HFFc6 (cell line): ENCODE results near the gene SNTG2. TPM values are rescaled to one million over a fixed set of nuclear protein-coding genes. Genes with fewer than 3 reads are reported as not detected.
"Not testable (repeated sequence)": the region's sequence is repeated elsewhere in the genome, so short reads cannot be mapped to it uniquely, and the experiment has no call there.

Experiments used
- DNase-seq: peaks from one replicate; pipeline ENCODE4 v3.0.0-alpha.2; 2018
- H3K27ac Mint-ChIP-seq: 2 replicates; pipeline ENCODE4 v1.8.0; 2020; ENCODE audit warnings: mild to moderate bottlenecking, mixed read lengths
- H3K27me3 Mint-ChIP-seq: 2 replicates; pipeline ENCODE4 v1.8.0; 2021; ENCODE audit warnings: mild to moderate bottlenecking, moderate library complexity, mixed read lengths; ENCODE audit not compliant: insufficient read depth
- H3K36me3 Mint-ChIP-seq: 2 replicates; pipeline ENCODE4 v1.8.0; 2021; ENCODE audit warnings: low read depth, mixed read lengths
- H3K4me1 Mint-ChIP-seq: 2 replicates; pipeline ENCODE4 v1.8.0; 2020; ENCODE audit warnings: low read depth, mixed read lengths
- H3K4me3 Mint-ChIP-seq: 2 replicates; pipeline ENCODE4 v1.8.0; 2020; ENCODE audit warnings: mild to moderate bottlenecking, moderate library complexity, mixed read lengths
- H3K9me3 Mint-ChIP-seq: 2 replicates; pipeline ENCODE4 v1.8.0; 2020; ENCODE audit warnings: mild to moderate bottlenecking, mixed read lengths
- CTCF ChIP-seq: fragments of 200-600 bp; sonication (generic); IDR thresholded peaks from 2 replicates; pipeline ENCODE4 v1.5.0; 2021; ENCODE audit warnings: antibody characterized with exemption, mild to moderate bottlenecking
- total RNA-seq, 6 experiments: library from RNA; stranded (reverse); fragmentation: NEBNext Ultra II Directional; extraction: Animal tissue kit (Norgen Biotek cat#: 25700); gene quantifications; 2 replicates in 1 of 6; 3 replicates in 5 of 6; pipeline ENCODE4 v1.2.3, GENCODE V29; 2021

SNTG2 gene
- total RNA-seq, 6 experiments from 2014 or later, result not detected

GRCh38 chr2:1378456-1379150 is 428.0 kb downstream of the SNTG2 start:
- Mint-ChIP-seq H3K9me3 (peaks cover 6% of the 10 kb centered on the region; the same call in 1 of the 2 replicates), H3K4me1 (no peaks in the 10 kb centered on the region), H3K27me3 (0 out of 2 replicates have a peak, but pooled peaks cover 1% of the 10 kb centered on the region), H3K27ac (no peak overlapping the region), H3K36me3 (no peaks in the 10 kb centered on the region), H3K4me3 (no peak overlapping the region)
- no peak for TF ChIP-seq CTCF
- DNase-seq, result no peak

- Mint-ChIP-seq H3K27me3 (no peaks in the 10 kb centered on the region; the same call in none of the 2 replicates), H3K9me3 (no peaks in the 10 kb centered on the region; the same call in 1 of the 2 replicates)
- DNase-seq, result no peak
Observed at GRCh38 chr2:1381644-1382043, 431.0 kb downstream of the SNTG2 start.

GRCh38 chr2:1387954-1388725 is 437.5 kb downstream of the SNTG2 start:
- not testable (repeated sequence) for H3K27me3 Mint-ChIP-seq, H3K27ac Mint-ChIP-seq, H3K36me3 Mint-ChIP-seq, H3K4me3 Mint-ChIP-seq, DNase-seq, H3K4me1 Mint-ChIP-seq, H3K9me3 Mint-ChIP-seq

More at GRCh38 chr2:1381644-1382043, 431.0 kb downstream of the SNTG2 start:
- TF ChIP-seq CTCF, result no peak
- H3K27ac Mint-ChIP-seq, result no peak overlapping the region
- no peaks in the 10 kb centered on the region for H3K4me1 Mint-ChIP-seq
- no peak overlapping the region for H3K4me3 Mint-ChIP-seq
- no peaks in the 10 kb centered on the region for H3K36me3 Mint-ChIP-seq

GRCh38 chr2:1390118-1390517 is 439.5 kb downstream of the SNTG2 start:
- not testable (repeated sequence) for H3K27ac Mint-ChIP-seq, H3K27me3 Mint-ChIP-seq, H3K36me3 Mint-ChIP-seq, DNase-seq, H3K4me3 Mint-ChIP-seq, H3K4me1 Mint-ChIP-seq, H3K9me3 Mint-ChIP-seq

- Mint-ChIP-seq H3K4me1 (no peaks in the 10 kb centered on the region), H3K27me3 (no peaks in the 10 kb centered on the region), H3K36me3 (no peaks in the 10 kb centered on the region)
Observed at GRCh38 chr2:1393321-1393720, 442.7 kb downstream of the SNTG2 start.

More at GRCh38 chr2:1393321-1393720, 442.7 kb downstream of the SNTG2 start:
- Mint-ChIP-seq H3K4me3 (no peak overlapping the region), H3K9me3 (peaks cover 20% of the 10 kb centered on the region), H3K27ac (no peak overlapping the region)
- no peak for TF ChIP-seq CTCF
- DNase-seq, result no peak
